SK-N-SH (cell line): ENCODE results near the gene SLC49A3. TPM values are rescaled to one million over a fixed set of nuclear protein-coding genes. Genes with fewer than 3 reads are reported as not detected.

ENCODE experiments used
- CTCF ChIA-PET: fragments of 300-600, 350-600 bp; formaldehyde crosslinking; extraction: SDS; loops from one replicate; lab custom pipeline; 2021; lab: Yijun Ruan, JAX
- POLR2A ChIA-PET: fragments of 350-600 bp; sonication (Branson Sonifier 250); formaldehyde crosslinking; extraction: SDS; loops from one replicate; lab custom pipeline; 2020; ENCODE audit warnings: antibody characterized with exemption, inconsistent platforms; lab: Yijun Ruan, JAX
- DNase-seq: peaks from one replicate; pipeline ENCODE4 v3.0.0; 2012
- H2AFZ ChIP-seq: fragments of 200-600 bp; sonication (generic); 2 replicates; pipeline ENCODE4 v1.8.1; 2016; ENCODE audit warnings: antibody characterized with exemption, mild to moderate bottlenecking, low read depth
- H3F3A ChIP-seq: fragments of 200-600 bp; sonication (generic); replicated peaks from 2 replicates; pipeline ENCODE3; 2016; ENCODE audit warnings: antibody characterized with exemption, mild to moderate bottlenecking; ENCODE audit not compliant: insufficient read depth
- H3K27ac ChIP-seq, 2 experiments: fragments of 200-500 bp in 1 of 2; fragments of 200-600 bp in 1 of 2; sonication (Bioruptor generic) in 1 of 2; sonication (generic), shearing (Covaris generic) in 1 of 2; 2 replicates each; pipeline versions ENCODE4 v1.5.1 to v1.6.1; 2014 to 2016; ENCODE audit warnings: low read depth in 2 of 2, inconsistent platforms in 1 of 2, low read length in 1 of 2, mild to moderate bottlenecking in 1 of 2, mixed read lengths in 1 of 2
- H3K27me3 ChIP-seq: fragments of 200-600 bp; sonication (generic), shearing (Covaris generic); 2 replicates; pipeline ENCODE4 v1.6.1; 2016; ENCODE audit warnings: mixed run types; ENCODE audit not compliant: insufficient read depth
- H3K36me3 ChIP-seq, 2 experiments: fragments of 200-500 bp in 1 of 2; fragments of 200-600 bp in 1 of 2; sonication (Bioruptor generic) in 1 of 2; sonication (generic) in 1 of 2; replicated peaks in 1 of 2; 2 replicates each; pipeline versions ENCODE3 to v1.5.1; 2014 to 2016; ENCODE audit warnings: low read length in 1 of 2, mild to moderate bottlenecking in 1 of 2; ENCODE audit not compliant: insufficient read depth in 2 of 2, control insufficient read depth in 1 of 2
- H3K4me1 ChIP-seq, 2 experiments: fragments of 200-500 bp in 1 of 2; fragments of 200-600 bp in 1 of 2; sonication (Bioruptor generic) in 1 of 2; sonication (generic), shearing (Covaris generic) in 1 of 2; 2 replicates each; pipeline versions ENCODE4 v1.5.1 to v1.6.1; 2014 to 2016; ENCODE audit warnings: low read depth in 1 of 2, low read length in 1 of 2, mixed run types in 1 of 2; ENCODE audit not compliant: insufficient read depth in 2 of 2, control insufficient read depth in 1 of 2
- H3K4me2 ChIP-seq: fragments of 200-600 bp; sonication (generic), shearing (Covaris generic); 2 replicates; pipeline ENCODE4 v1.6.1; 2017; ENCODE audit warnings: mixed run types
- H3K4me3 ChIP-seq, 2 experiments: fragments of 200-500 bp in 1 of 2; fragments of 200-600 bp in 1 of 2; sonication (Bioruptor generic) in 1 of 2; sonication (generic), shearing (Covaris generic) in 1 of 2; 2 replicates each; pipeline versions ENCODE4 v1.5.1 to v1.8.1; 2014 to 2016; ENCODE audit warnings: low read depth in 2 of 2, inconsistent platforms in 1 of 2, low read length in 1 of 2, mild to moderate bottlenecking in 1 of 2, mixed read lengths in 1 of 2, moderate library complexity in 1 of 2
- H3K79me2 ChIP-seq: fragments of 200-600 bp; sonication (generic); 2 replicates; pipeline ENCODE4 v1.8.1; 2017; ENCODE audit warnings: mild to moderate bottlenecking; ENCODE audit not compliant: insufficient read depth
- H3K9ac ChIP-seq: fragments of 200-600 bp; sonication (generic); 2 replicates; pipeline ENCODE4 v1.6.1; 2017; ENCODE audit warnings: mixed run types
- H3K9me2 ChIP-seq: fragments of 200-600 bp; sonication (generic); 2 replicates; pipeline ENCODE4 v1.6.1; 2017; ENCODE audit warnings: mixed run types
- H3K9me3 ChIP-seq: fragments of 200-600 bp; sonication (generic); 2 replicates; pipeline ENCODE4 v1.6.1; 2017; ENCODE audit warnings: mixed run types, mild to moderate bottlenecking, moderate library complexity
- H4K20me1 ChIP-seq: fragments of 200-600 bp; sonication (generic); 2 replicates; pipeline ENCODE4 v1.6.1; 2017; ENCODE audit warnings: mild to moderate bottlenecking, mixed run types; ENCODE audit not compliant: insufficient read depth
- ELF1 ChIP-seq: IDR thresholded peaks from 2 replicates; pipeline ENCODE4 v1.4.0; 2012
- GABPA ChIP-seq: IDR thresholded peaks from 2 replicates; pipeline ENCODE4 v1.4.0; 2012; ENCODE audit warnings: low read depth, mild to moderate bottlenecking
- JUND ChIP-seq: IDR thresholded peaks from 2 replicates; pipeline ENCODE4 v1.4.0; 2012
- MXI1 ChIP-seq: IDR thresholded peaks from 2 replicates; pipeline ENCODE4 v1.6.1; 2012; ENCODE audit warnings: mild to moderate bottlenecking, low read depth, low read length, improper control_type of control experiment
- NFIC ChIP-seq: IDR thresholded peaks from 2 replicates; pipeline ENCODE4 v1.4.0; 2012; ENCODE audit warnings: borderline replicate concordance
- NRF1 ChIP-seq: IDR thresholded peaks from 2 replicates; pipeline ENCODE4 v1.6.1; 2012; ENCODE audit warnings: low read depth, mild to moderate bottlenecking, low read length
- RAD21 ChIP-seq: IDR thresholded peaks from 2 replicates; pipeline ENCODE4 v1.6.1; 2012; ENCODE audit warnings: mild to moderate bottlenecking, low read length
- RFX5 ChIP-seq: IDR thresholded peaks from 2 replicates; pipeline ENCODE4 v1.6.1; 2012; ENCODE audit warnings: mild to moderate bottlenecking, improper control_type of control experiment, low read length
- RXRA ChIP-seq: IDR thresholded peaks from 2 replicates; pipeline ENCODE4 v1.4.0; 2012; ENCODE audit warnings: low read depth, mild to moderate bottlenecking, borderline replicate concordance
- SIN3A ChIP-seq: IDR thresholded peaks from 2 replicates; pipeline ENCODE4 v1.6.1; 2012; ENCODE audit warnings: low read depth, mild to moderate bottlenecking, low read length, moderate library complexity, borderline replicate concordance
- TCF12 ChIP-seq: IDR thresholded peaks from 2 replicates; pipeline ENCODE4 v1.4.0; 2012
- WGBS: methylation state at CpG from one replicate; pipeline ENCODE4 v1.1.6; 2017; ENCODE audit warnings: low lambda C conversion rate; 5-methylcytosine and 5-hydroxymethylcytosine counted together
- polyA plus RNA-seq, 3 experiments: library from polyadenylated mRNA; depleted of rRNA; stranded (reverse); fragments of >200 nt; gene quantifications; 2 replicates each; pipeline ENCODE4 v1.2.3, GENCODE V29; 2012
- TF ChIP-seq, protein P1 (sequence below): fragments of 200-600 bp; sonication (generic); IDR thresholded peaks from 2 replicates; pipeline ENCODE4 v1.6.1; 2017; ENCODE audit warnings: antibody characterized with exemption, mild to moderate bottlenecking, moderate library complexity
- TF ChIP-seq, protein P2 (sequence below): IDR thresholded peaks from 2 replicates; pipeline ENCODE4 v1.6.1; 2012; ENCODE audit warnings: mild to moderate bottlenecking, low read depth, low read length, moderate library complexity
- TF ChIP-seq, protein P3 (sequence below): fragments of 150-350 bp; IDR thresholded peaks from 2 replicates; pipeline ENCODE4 v1.6.1; 2016; ENCODE audit warnings: mild to moderate bottlenecking, low read depth, low read length
- TF ChIP-seq, protein P4 (sequence below): IDR thresholded peaks from 2 replicates; pipeline ENCODE4; 2012

Gene SLC49A3
- polyA plus RNA-seq, 1 of the 3 experiments (the other 2 are of a cell fraction): 0.05 TPM

DNA sequence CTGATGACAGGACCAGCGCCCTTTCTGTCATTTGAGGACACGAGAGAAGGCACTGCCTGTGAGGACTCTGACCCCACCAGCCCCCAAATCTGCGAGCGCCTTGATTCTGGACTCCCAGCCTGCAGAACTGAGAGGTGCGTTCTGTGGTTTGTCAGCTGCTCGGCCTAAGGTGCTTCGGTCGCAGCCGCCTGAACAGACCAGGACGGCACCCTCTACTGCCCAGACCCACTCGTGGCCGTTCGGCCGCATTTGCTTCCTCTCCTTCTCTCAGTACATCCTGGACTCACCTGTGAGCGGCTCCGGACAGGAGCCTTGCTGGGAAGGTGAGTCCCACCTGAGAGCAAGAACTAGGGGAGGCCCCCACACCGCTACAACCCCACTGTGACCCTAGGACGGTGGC is 25.1 kb upstream of the SLC49A3 start:
- Histone ChIP-seq H3K9me3 (no peaks in the 10 kb centered on the region), H3K4me2 (no peak overlapping the region), H2AFZ (no peak overlapping the region), H3K27ac (no peak overlapping the region), H3K36me3 (peaks cover 4 to 10% of the 10 kb centered on the region in 2 experiments), H3K79me2 (peaks cover 81% of the 10 kb centered on the region), H3K4me1 (peaks cover 0 to 8% of the 10 kb centered on the region in 2 experiments; a peak in 1 of 4 replicates), H3K9me2 (no peaks in the 10 kb centered on the region), H4K20me1 (peaks cover 74% of the 10 kb centered on the region), H3K9ac (no peak overlapping the region), H3K4me3 (no peak overlapping the region), H3K27me3 (no peaks in the 10 kb centered on the region), H3F3A (no peaks in the 10 kb centered on the region)
- TF ChIP-seq ELF1 (no peak), SIN3A (no peak), MXI1 (no peak), NRF1 (no peak), RXRA (no peak), TCF12 (no peak), JUND (no peak), GABPA (no peak), RFX5 (no peak), NFIC (no peak), RAD21 (no peak)
- TF ChIP-seq, protein P1, sequence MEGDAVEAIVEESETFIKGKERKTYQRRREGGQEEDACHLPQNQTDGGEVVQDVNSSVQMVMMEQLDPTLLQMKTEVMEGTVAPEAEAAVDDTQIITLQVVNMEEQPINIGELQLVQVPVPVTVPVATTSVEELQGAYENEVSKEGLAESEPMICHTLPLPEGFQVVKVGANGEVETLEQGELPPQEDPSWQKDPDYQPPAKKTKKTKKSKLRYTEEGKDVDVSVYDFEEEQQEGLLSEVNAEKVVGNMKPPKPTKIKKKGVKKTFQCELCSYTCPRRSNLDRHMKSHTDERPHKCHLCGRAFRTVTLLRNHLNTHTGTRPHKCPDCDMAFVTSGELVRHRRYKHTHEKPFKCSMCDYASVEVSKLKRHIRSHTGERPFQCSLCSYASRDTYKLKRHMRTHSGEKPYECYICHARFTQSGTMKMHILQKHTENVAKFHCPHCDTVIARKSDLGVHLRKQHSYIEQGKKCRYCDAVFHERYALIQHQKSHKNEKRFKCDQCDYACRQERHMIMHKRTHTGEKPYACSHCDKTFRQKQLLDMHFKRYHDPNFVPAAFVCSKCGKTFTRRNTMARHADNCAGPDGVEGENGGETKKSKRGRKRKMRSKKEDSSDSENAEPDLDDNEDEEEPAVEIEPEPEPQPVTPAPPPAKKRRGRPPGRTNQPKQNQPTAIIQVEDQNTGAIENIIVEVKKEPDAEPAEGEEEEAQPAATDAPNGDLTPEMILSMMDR: no peak
- TF ChIP-seq, protein P2, sequence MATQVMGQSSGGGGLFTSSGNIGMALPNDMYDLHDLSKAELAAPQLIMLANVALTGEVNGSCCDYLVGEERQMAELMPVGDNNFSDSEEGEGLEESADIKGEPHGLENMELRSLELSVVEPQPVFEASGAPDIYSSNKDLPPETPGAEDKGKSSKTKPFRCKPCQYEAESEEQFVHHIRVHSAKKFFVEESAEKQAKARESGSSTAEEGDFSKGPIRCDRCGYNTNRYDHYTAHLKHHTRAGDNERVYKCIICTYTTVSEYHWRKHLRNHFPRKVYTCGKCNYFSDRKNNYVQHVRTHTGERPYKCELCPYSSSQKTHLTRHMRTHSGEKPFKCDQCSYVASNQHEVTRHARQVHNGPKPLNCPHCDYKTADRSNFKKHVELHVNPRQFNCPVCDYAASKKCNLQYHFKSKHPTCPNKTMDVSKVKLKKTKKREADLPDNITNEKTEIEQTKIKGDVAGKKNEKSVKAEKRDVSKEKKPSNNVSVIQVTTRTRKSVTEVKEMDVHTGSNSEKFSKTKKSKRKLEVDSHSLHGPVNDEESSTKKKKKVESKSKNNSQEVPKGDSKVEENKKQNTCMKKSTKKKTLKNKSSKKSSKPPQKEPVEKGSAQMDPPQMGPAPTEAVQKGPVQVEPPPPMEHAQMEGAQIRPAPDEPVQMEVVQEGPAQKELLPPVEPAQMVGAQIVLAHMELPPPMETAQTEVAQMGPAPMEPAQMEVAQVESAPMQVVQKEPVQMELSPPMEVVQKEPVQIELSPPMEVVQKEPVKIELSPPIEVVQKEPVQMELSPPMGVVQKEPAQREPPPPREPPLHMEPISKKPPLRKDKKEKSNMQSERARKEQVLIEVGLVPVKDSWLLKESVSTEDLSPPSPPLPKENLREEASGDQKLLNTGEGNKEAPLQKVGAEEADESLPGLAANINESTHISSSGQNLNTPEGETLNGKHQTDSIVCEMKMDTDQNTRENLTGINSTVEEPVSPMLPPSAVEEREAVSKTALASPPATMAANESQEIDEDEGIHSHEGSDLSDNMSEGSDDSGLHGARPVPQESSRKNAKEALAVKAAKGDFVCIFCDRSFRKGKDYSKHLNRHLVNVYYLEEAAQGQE: no peak
- TF ChIP-seq, protein P3, sequence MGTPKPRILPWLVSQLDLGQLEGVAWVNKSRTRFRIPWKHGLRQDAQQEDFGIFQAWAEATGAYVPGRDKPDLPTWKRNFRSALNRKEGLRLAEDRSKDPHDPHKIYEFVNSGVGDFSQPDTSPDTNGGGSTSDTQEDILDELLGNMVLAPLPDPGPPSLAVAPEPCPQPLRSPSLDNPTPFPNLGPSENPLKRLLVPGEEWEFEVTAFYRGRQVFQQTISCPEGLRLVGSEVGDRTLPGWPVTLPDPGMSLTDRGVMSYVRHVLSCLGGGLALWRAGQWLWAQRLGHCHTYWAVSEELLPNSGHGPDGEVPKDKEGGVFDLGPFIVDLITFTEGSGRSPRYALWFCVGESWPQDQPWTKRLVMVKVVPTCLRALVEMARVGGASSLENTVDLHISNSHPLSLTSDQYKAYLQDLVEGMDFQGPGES: no peak
- TF ChIP-seq, protein P4, sequence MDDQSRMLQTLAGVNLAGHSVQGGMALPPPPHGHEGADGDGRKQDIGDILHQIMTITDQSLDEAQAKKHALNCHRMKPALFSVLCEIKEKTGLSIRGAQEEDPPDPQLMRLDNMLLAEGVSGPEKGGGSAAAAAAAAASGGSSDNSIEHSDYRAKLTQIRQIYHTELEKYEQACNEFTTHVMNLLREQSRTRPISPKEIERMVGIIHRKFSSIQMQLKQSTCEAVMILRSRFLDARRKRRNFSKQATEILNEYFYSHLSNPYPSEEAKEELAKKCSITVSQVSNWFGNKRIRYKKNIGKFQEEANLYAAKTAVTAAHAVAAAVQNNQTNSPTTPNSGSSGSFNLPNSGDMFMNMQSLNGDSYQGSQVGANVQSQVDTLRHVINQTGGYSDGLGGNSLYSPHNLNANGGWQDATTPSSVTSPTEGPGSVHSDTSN: no peak
- ChIA-PET CTCF (interaction anchor here (1.5 to 1.7 kb wide), 2 partner anchors 10 to 29 kb away, joined by 3 to 6 read pairs; no protein-coding TSS in a partner anchor), POLR2A (no interaction called here)
- WGBS: 98% methylated on average over 16 of the region's 18 CpGs
- DNase-seq: no peak
